H1 (cell line): Measurements from ENCODE around the gene LIPA. TPM values are rescaled to one million over a fixed set of nuclear protein-coding genes. Genes with fewer than 3 reads are reported as not detected.

Experiments used
- CTCF ChIA-PET: fragments of 300-600 bp; sonication (Branson Sonifier 250); formaldehyde crosslinking; loops from one replicate; lab custom pipeline; 2021; ENCODE audit not compliant: partially characterized antibody; lab: Charles Lee
- POLR2A ChIA-PET: fragments of 300-600 bp; sonication (Branson Sonifier 250); formaldehyde crosslinking; loops from one replicate; lab custom pipeline; 2021; ENCODE audit warnings: inconsistent platforms; ENCODE audit not compliant: partially characterized antibody; lab: Charles Lee
- DNase-seq, 2 experiments: peaks; one replicate each; pipeline versions ENCODE4 v3.0.0 to v3.0.0-alpha.2; 2010 to 2022; ENCODE audit warnings: low spot score in 2 of 2, low read depth in 1 of 2, mixed read lengths in 1 of 2
- FAIRE-seq: peaks from 2 replicates; lab custom pipeline; 2011; peaks lifted over from hg19 to GRCh38; lab: Jason Lieb, UNC
- H2AFZ ChIP-seq: 2 replicates; pipeline ENCODE4 v1.8.1; 2012; ENCODE audit warnings: low read length, inconsistent platforms
- H2AK5ac ChIP-seq: 2 replicates; pipeline ENCODE4 v1.6.1; 2013; ENCODE audit warnings: low read depth, low read length
- H2BK120ac ChIP-seq: replicated peaks from 2 replicates; pipeline ENCODE3; 2013; ENCODE audit warnings: low read depth, low read length, inconsistent platforms
- H2BK12ac ChIP-seq: 2 replicates; pipeline ENCODE4 v1.6.1; 2013; ENCODE audit warnings: low read depth, low read length
- H2BK15ac ChIP-seq: 2 replicates; pipeline ENCODE4 v1.6.1; 2013; ENCODE audit warnings: low read length
- H2BK20ac ChIP-seq: 2 replicates; pipeline ENCODE4 v1.6.1; 2013; ENCODE audit warnings: low read length
- H2BK5ac ChIP-seq: 2 replicates; pipeline ENCODE4 v1.6.1; 2013; ENCODE audit warnings: low read depth, low read length
- H3K14ac ChIP-seq: 2 replicates; pipeline ENCODE4 v1.6.1; 2013; ENCODE audit warnings: inconsistent platforms; ENCODE audit not compliant: insufficient read length
- H3K18ac ChIP-seq: 2 replicates; pipeline ENCODE4 v1.6.1; 2013; ENCODE audit warnings: low read length; ENCODE audit errors: extremely low read depth
- H3K23ac ChIP-seq: 2 replicates; pipeline ENCODE4 v1.6.1; 2013; ENCODE audit warnings: inconsistent platforms; ENCODE audit not compliant: insufficient read length
- H3K23me2 ChIP-seq: 2 replicates; pipeline ENCODE4 v1.6.1; 2013; ENCODE audit warnings: low read depth, low read length
- H3K27ac ChIP-seq: 2 replicates; pipeline ENCODE4 v1.6.1; 2011; ENCODE audit warnings: low read depth, low read length, inconsistent platforms
- H3K27me3 ChIP-seq, 4 experiments: replicated peaks in 1 of 4; 1 replicate in 1 of 4; 2 replicates in 3 of 4; pipeline versions ENCODE4 v1.6.1 to v1.8.1; 2011 to 2013; ENCODE audit warnings: low read length in 3 of 4, mild to moderate bottlenecking in 3 of 4, inconsistent platforms in 2 of 4, mixed read lengths in 2 of 4, moderate library complexity in 1 of 4; ENCODE audit not compliant: control insufficient read depth in 3 of 4, insufficient read depth in 3 of 4; ENCODE audit errors: extremely low read depth in 1 of 4
- H3K36me3 ChIP-seq, 4 experiments: 2 replicates each; pipeline versions ENCODE4 v1.6.1 to v1.8.1; 2011 to 2013; ENCODE audit warnings: mild to moderate bottlenecking in 4 of 4, low read length in 3 of 4, moderate library complexity in 2 of 4, control low read depth in 1 of 4, inconsistent platforms in 1 of 4; ENCODE audit not compliant: insufficient read depth in 4 of 4, control insufficient read depth in 2 of 4
- H3K4ac ChIP-seq: replicated peaks from 2 replicates; pipeline ENCODE3; 2013; ENCODE audit warnings: low read length, low read depth, mixed read lengths, inconsistent platforms; ENCODE audit not compliant: insufficient read length
- H3K4me1 ChIP-seq, 4 experiments: replicated peaks in 1 of 4; 1 replicate in 1 of 4; 2 replicates in 3 of 4; pipeline versions ENCODE4 v1.6.1 to v1.8.1; 2011 to 2013; ENCODE audit warnings: low read length in 3 of 4, inconsistent platforms in 2 of 4, mixed read lengths in 1 of 4; ENCODE audit not compliant: insufficient read depth in 4 of 4, control insufficient read depth in 3 of 4
- H3K4me2 ChIP-seq, 2 experiments: 2 replicates each; pipeline versions ENCODE4 v1.6.1 to v1.8.1; 2011 to 2013; ENCODE audit warnings: low read depth in 2 of 2, low read length in 2 of 2, control low read depth in 1 of 2, inconsistent platforms in 1 of 2, mild to moderate bottlenecking in 1 of 2; ENCODE audit not compliant: insufficient read depth in 1 of 2
- H3K4me3 ChIP-seq, 4 experiments: fragments of 200-600, 300-600 bp in 1 of 4; sonication (generic), shearing (Covaris generic), sonication (Bioruptor Twin) in 1 of 4; 2 replicates each; pipeline versions ENCODE4 v1.5.1 to v1.8.1; 2011 to 2016; ENCODE audit warnings: low read length in 4 of 4, low read depth in 3 of 4, control low read depth in 2 of 4, inconsistent platforms in 2 of 4, mild to moderate bottlenecking in 2 of 4, mixed read lengths in 1 of 4, moderate library complexity in 1 of 4; ENCODE audit not compliant: insufficient read depth in 2 of 4; ENCODE audit errors: extremely low read depth in 1 of 4
- H3K56ac ChIP-seq: replicated peaks from 2 replicates; pipeline ENCODE3; 2013; ENCODE audit warnings: low read depth, mild to moderate bottlenecking, mixed read lengths, low read length, inconsistent platforms; ENCODE audit not compliant: insufficient read length
- H3K79me1 ChIP-seq: 2 replicates; pipeline ENCODE4 v1.6.1; 2013; ENCODE audit warnings: low read depth, low read length, control low read depth
- H3K79me2 ChIP-seq, 2 experiments: 2 replicates each; pipeline versions ENCODE4 v1.6.1 to v1.8.1; 2012 to 2013; ENCODE audit warnings: low read length in 2 of 2, mild to moderate bottlenecking in 2 of 2, inconsistent platforms in 1 of 2; ENCODE audit not compliant: insufficient read depth in 2 of 2, control insufficient read depth in 1 of 2
- H3K9ac ChIP-seq, 4 experiments: replicated peaks in 1 of 4; 1 replicate in 1 of 4; 2 replicates in 3 of 4; pipeline versions ENCODE4 v1.6.1 to v1.8.1; 2011 to 2013; ENCODE audit warnings: low read depth in 3 of 4, low read length in 3 of 4, control low read depth in 2 of 4, mild to moderate bottlenecking in 2 of 4, moderate library complexity in 2 of 4, inconsistent platforms in 1 of 4; ENCODE audit errors: extremely low read depth in 1 of 4
- H3K9me3 ChIP-seq, 2 experiments: 2 replicates each; pipeline versions ENCODE4 v1.6.1 to v1.8.1; 2012 to 2013; ENCODE audit warnings: mild to moderate bottlenecking in 2 of 2, moderate library complexity in 2 of 2, control low read depth in 1 of 2, inconsistent platforms in 1 of 2, low read depth in 1 of 2, low read length in 1 of 2, mixed read lengths in 1 of 2; ENCODE audit not compliant: insufficient read depth in 2 of 2
- H4K20me1 ChIP-seq, 2 experiments: replicated peaks in 1 of 2; 2 replicates each; pipeline versions ENCODE3 to v1.8.1; 2011 to 2013; ENCODE audit warnings: inconsistent platforms in 2 of 2, low read length in 2 of 2, mild to moderate bottlenecking in 1 of 2; ENCODE audit not compliant: insufficient read depth in 2 of 2, control insufficient read depth in 1 of 2
- H4K5ac ChIP-seq: 2 replicates; pipeline ENCODE4 v1.6.1; 2013; ENCODE audit warnings: low read length, low read depth, mixed read lengths, inconsistent platforms; ENCODE audit not compliant: insufficient read length
- H4K8ac ChIP-seq: 2 replicates; pipeline ENCODE4 v1.8.0; 2013; ENCODE audit warnings: mild to moderate bottlenecking, moderate library complexity, low read length, inconsistent platforms; ENCODE audit not compliant: insufficient read depth; ENCODE audit errors: extremely low read depth
- H4K91ac ChIP-seq: replicated peaks from 2 replicates; pipeline ENCODE3; 2013; ENCODE audit warnings: low read length, mixed read lengths, inconsistent platforms; ENCODE audit not compliant: insufficient read length
- BRCA1 ChIP-seq: IDR thresholded peaks from 2 replicates; pipeline ENCODE4 v1.6.1; 2012; ENCODE audit warnings: low read depth, low read length, improper control_type of control experiment
- CHD2 ChIP-seq: IDR thresholded peaks from 2 replicates; pipeline ENCODE4 v1.6.1; 2012; ENCODE audit warnings: low read length, improper control_type of control experiment
- EGR1 ChIP-seq: IDR thresholded peaks from 2 replicates; pipeline ENCODE4 v1.6.1; 2011; ENCODE audit warnings: low read depth, low read length, borderline replicate concordance
- NRF1 ChIP-seq: IDR thresholded peaks from 2 replicates; pipeline ENCODE4 v1.6.1; 2011; ENCODE audit warnings: mild to moderate bottlenecking, low read depth, low read length, improper control_type of control experiment
- PHF8 ChIP-seq: fragments of 200-600 bp; sonication (generic); conservative IDR thresholded peaks from 2 replicates; pipeline ENCODE4 v1.7.1; 2012; ENCODE audit warnings: low read depth, mild to moderate bottlenecking, inconsistent platforms, low read length, moderate library complexity
- POLR2AphosphoS5 ChIP-seq: IDR thresholded peaks from 2 replicates; pipeline ENCODE4 v1.6.1; 2011; ENCODE audit warnings: low read depth, low read length
- POU5F1 ChIP-seq: IDR thresholded peaks from 2 replicates; pipeline ENCODE4 v1.6.1; 2011; ENCODE audit warnings: low read depth, mild to moderate bottlenecking, low read length, moderate library complexity
- SIN3A ChIP-seq, 2 experiments: IDR thresholded peaks in 1 of 2; conservative IDR thresholded peaks in 1 of 2; 2 replicates each; pipeline ENCODE4 v1.6.1; 2011 to 2012; ENCODE audit warnings: low read length in 2 of 2, improper control_type of control experiment in 1 of 2, low read depth in 1 of 2, mild to moderate bottlenecking in 1 of 2
- SIX5 ChIP-seq: IDR thresholded peaks from 2 replicates; pipeline ENCODE4 v1.6.1; 2011; ENCODE audit warnings: mild to moderate bottlenecking, low read depth, low read length
- TBP ChIP-seq: IDR thresholded peaks from 2 replicates; pipeline ENCODE4 v1.6.1; 2011; ENCODE audit warnings: low read depth, low read length, improper control_type of control experiment
- TEAD4 ChIP-seq: IDR thresholded peaks from 2 replicates; pipeline ENCODE4 v1.6.1; 2012; ENCODE audit warnings: low read depth, low read length, inconsistent platforms, mixed read lengths
- whole genome bisulfite sequencing, 2 experiments: shearing (Covaris generic) in 1 of 2; methylation state at CpG; one replicate each; pipeline versions ENCODE4 v1.1.6 to v1.1.7; 2013 to 2015; ENCODE audit warnings: low lambda C conversion rate in 2 of 2, mixed read lengths in 2 of 2, inconsistent platforms in 1 of 2, low coverage in 1 of 2, missing lambda C conversion rate in 1 of 2; ENCODE audit not compliant: insufficient replicate concordance in 2 of 2, insufficient coverage in 1 of 2, insufficient read length in 1 of 2; ENCODE audit errors: extremely low coverage in 1 of 2, missing lambda C conversion rate in 1 of 2; 5-methylcytosine and 5-hydroxymethylcytosine counted together
- polyA plus RNA-seq, 7 experiments: library from polyadenylated mRNA; depleted of rRNA in 3 of 7; stranded (reverse) in 5 of 7; unstranded in 2 of 7; fragments of >200 nt in 5 of 7; fragments of 200-250 nt in 2 of 7; gene quantifications; 1 replicate in 5 of 7; 2 replicates in 1 of 7; 4 replicates in 1 of 7; pipeline versions ENCODE4 v1.2.1 to v1.2.3, GENCODE V29; 2011 to 2013; ENCODE audit warnings: missing spikeins in 2 of 7, mixed read lengths in 2 of 7
- total RNA-seq: library from RNA; stranded (reverse); fragmentation: NEBNext Ultra II Directional; extraction: Animal tissue kit (Norgen Biotek cat#: 25700); gene quantifications from 2 replicates; pipeline ENCODE4 v1.2.1, GENCODE V29; 2021
- TF ChIP-seq, protein P1 (sequence below): IDR thresholded peaks from 2 replicates; pipeline ENCODE4 v1.6.1; 2012; ENCODE audit warnings: inconsistent platforms

The LIPA gene
- total and polyA plus RNA-seq, 2 of the 8 experiments (the other 6 are each of a cell fraction or from before 2014, with no cell fraction given), result 18.1 to 32.4 TPM

DNA sequence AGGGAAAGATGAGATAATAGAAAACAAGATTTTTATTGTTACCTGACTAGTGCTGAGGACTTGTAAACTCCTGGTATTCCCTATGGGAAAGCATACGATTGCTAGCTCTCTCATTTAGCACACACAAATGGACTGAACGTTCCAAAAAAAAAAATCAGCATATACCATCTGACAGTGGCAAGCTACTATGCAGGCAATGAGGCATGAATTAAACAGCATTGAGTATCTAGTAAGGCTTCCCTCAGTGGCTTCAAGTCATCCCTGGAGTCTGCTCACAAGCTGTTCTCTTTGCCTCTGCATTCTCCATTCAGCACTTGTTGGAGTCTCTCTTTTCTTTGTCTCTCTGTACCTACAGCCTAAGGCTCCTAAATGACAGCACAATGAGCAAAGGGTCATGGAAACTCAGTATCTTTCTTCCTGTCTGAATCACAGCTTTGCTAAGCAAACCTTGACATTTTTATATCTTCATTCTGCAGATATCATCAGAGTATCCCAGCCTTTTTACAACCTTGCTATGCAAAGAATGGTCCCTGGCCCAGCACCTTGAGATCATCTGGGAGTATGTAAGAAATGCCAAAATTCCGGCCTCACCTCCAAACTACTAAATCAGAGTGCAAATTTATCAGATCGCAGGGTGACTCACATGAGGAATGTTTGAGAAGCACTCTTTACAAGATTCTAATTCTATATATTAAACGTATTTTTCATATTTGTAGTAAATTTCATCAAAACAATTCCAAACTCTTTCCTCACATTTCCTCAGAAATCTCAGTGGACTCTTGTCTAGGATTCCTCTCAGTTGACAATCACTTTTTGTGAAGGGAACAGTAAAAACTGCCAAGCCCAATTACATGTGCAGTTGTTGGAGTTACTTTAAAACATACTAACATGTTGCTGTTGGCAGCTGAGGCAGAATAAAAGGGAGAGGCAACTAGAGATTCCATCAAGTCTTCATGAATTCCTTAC, 10.8 kb upstream of the LIPA start:
- no peak overlapping the region for H3K56ac ChIP-seq
- no peak overlapping the region for H4K5ac ChIP-seq
- no peak overlapping the region for H2BK12ac ChIP-seq
- POLR2A ChIA-PET, result interaction anchor here (0.6 to 1.2 kb wide), 2 partner anchors 16 to 85 kb away, joined by 3 read pairs; no protein-coding TSS in a partner anchor
- no peak overlapping the region for H2BK15ac ChIP-seq
- no peak overlapping the region for H4K91ac ChIP-seq
- H3K4me2 ChIP-seq, result no peak overlapping the region
- H3K79me1 ChIP-seq, result no peaks in the 10 kb centered on the region
- H3K23me2 ChIP-seq, result no peaks in the 10 kb centered on the region
- 90% methylated on average over 5 of the region's 5 CpGs; no CpG with 5 or more reads in 1 of the 2 experiments for WGBS, 2 experiments
- no peaks in the 10 kb centered on the region for H3K27me3 ChIP-seq
- DNase-seq (no peak), FAIRE-seq (no peak)
- CTCF ChIA-PET, result interaction anchor here (0.5 to 1.2 kb wide), 8 partner anchors 9 to 301 kb away, joined by 3 to 5 read pairs (median 4); partner anchors contain the start of genes CH25H and LIPA
- H3K4ac ChIP-seq, result no peak overlapping the region
- no peak overlapping the region for H3K4me3 ChIP-seq
- no peak overlapping the region for H2BK5ac ChIP-seq
- peaks cover 0 to 8% (median 4%) of the 10 kb centered on the region in 4 experiments; a peak in 5 of 7 replicates for H3K4me1 ChIP-seq
- no peak overlapping the region for H3K23ac ChIP-seq
- no peaks in the 10 kb centered on the region for H3K9me3 ChIP-seq
- H3K9ac ChIP-seq, result no peak overlapping the region
- H3K14ac ChIP-seq, result no peak overlapping the region
- no peak overlapping the region for H2AFZ ChIP-seq
- H3K36me3 ChIP-seq, result no peaks in the 10 kb centered on the region
- no peak overlapping the region for H4K8ac ChIP-seq
- H3K27ac ChIP-seq, result no peak overlapping the region
- H2BK120ac ChIP-seq, result no peak overlapping the region
- no peak overlapping the region for H3K18ac ChIP-seq
- no peaks in the 10 kb centered on the region for H4K20me1 ChIP-seq
- H3K79me2 ChIP-seq, result no peaks in the 10 kb centered on the region
- no peak overlapping the region for H2AK5ac ChIP-seq
- no peak overlapping the region for H2BK20ac ChIP-seq
- TF ChIP-seq SIN3A (conservative IDR thresholded peaks at IDR 0.05 in 1 of 2, IDR thresholded peaks at IDR 0.05 in 1 of 2; ENCODE audit: low read depth in 1 of 2, low read length in 2 of 2), result no peak
- TF ChIP-seq POU5F1, result no peak
- TF ChIP-seq, protein P1, sequence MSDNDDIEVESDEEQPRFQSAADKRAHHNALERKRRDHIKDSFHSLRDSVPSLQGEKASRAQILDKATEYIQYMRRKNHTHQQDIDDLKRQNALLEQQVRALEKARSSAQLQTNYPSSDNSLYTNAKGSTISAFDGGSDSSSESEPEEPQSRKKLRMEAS, result no peak
- no peak for TF ChIP-seq EGR1
- TF ChIP-seq PHF8, result no peak
- TF ChIP-seq BRCA1, result no peak
- TF ChIP-seq CHD2, result no peak
- TF ChIP-seq POLR2AphosphoS5, result no peak
- no peak for TF ChIP-seq NRF1
- TF ChIP-seq SIX5, result no peak
- TF ChIP-seq TBP, result no peak
- TF ChIP-seq TEAD4, result no peak
